ENCODE measurements around the gene MCTP2.

Gene MCTP2

GRCh38 chr15:94243418-94243817, 12.1 kb downstream of the MCTP2 start (continued):
- TF ChIP-seq ZNF26 (tag by site-specific recombination; IDR thresholded peaks at IDR 0.05) = no peak

GRCh38 chr15:94246016-94246415, 14.7 kb downstream of the MCTP2 start:
- Histone ChIP-seq H3K36me3 (ENCODE audit: control insufficient read depth in 2 of 2, insufficient read depth in 1 of 2, low read length in 2 of 2) (peaks cover 0 to 4% of the 10 kb centered on the region in 2 experiments; a peak in 1 of 3 replicates), H3K27ac (ENCODE audit: extremely low read depth, low read depth, low read length) (no peak overlapping the region), H3K9me3 (ENCODE audit: control insufficient read depth, insufficient read depth, low read depth, low read length) (no peaks in the 10 kb centered on the region), H3K4me1 (ENCODE audit: control insufficient read depth, insufficient read depth, low read length) (no peaks in the 10 kb centered on the region), H3K4me3 (ENCODE audit: low read depth, low read length) (no peak overlapping the region)
- POLR2A ChIA-PET = no interaction called here
- CTCF ChIA-PET = interaction anchor here (0.6 to 1.5 kb wide), 3 partner anchors 11 to 24 kb away, joined by 3 to 4 read pairs (median 3); no protein-coding TSS in a partner anchor
- TF ChIP-seq ZNF488 (tag by site-specific recombination; IDR thresholded peaks at IDR 0.05) = no peak

- H3K27ac ChIP-seq (ENCODE audit: extremely low read depth, low read depth, low read length) = no peak overlapping the region
- no peaks in the 10 kb centered on the region for H3K9me3 ChIP-seq (ENCODE audit: control insufficient read depth, insufficient read depth, low read depth, low read length)
- CTCF ChIA-PET = interaction anchor here (1.0 to 1.4 kb wide), 2 partner anchors 76 to 84 kb away, joined by 3 read pairs; no protein-coding TSS in a partner anchor
- POLR2A ChIA-PET = interaction anchor here (1.3 kb wide), 1 partner anchor 17 kb away, joined by 3 read pairs; the partner anchor contains the start of gene MCTP2
- H3K4me3 ChIP-seq (ENCODE audit: low read depth, low read length) = no peak overlapping the region
- peaks cover 0 to 4% of the 10 kb centered on the region in 2 experiments; a peak in 1 of 3 replicates for H3K36me3 ChIP-seq (ENCODE audit: control insufficient read depth in 2 of 2, insufficient read depth in 1 of 2, low read length in 2 of 2)
- no peak for TF ChIP-seq PRDM2 (tag by site-specific recombination; IDR thresholded peaks at IDR 0.05; ENCODE audit: borderline replicate concordance)
- no peak for TF ChIP-seq ZNF560 (tag by site-specific recombination; IDR thresholded peaks at IDR 0.05; ENCODE audit: borderline replicate concordance)
- no peak for TF ChIP-seq ZNF426 (tag by site-specific recombination; IDR thresholded peaks at IDR 0.05)
- TF ChIP-seq ZNF48 (tag by site-specific recombination; IDR thresholded peaks at IDR 0.05) = no peak
- no peak for TF ChIP-seq ZNF239 (tag by site-specific recombination; IDR thresholded peaks at IDR 0.05)
- TF ChIP-seq TRIM28 (IDR thresholded peaks at IDR 0.05; ENCODE audit: borderline replicate concordance, low read length) = no peak
- no peak for TF ChIP-seq ZNF112 (tag by site-specific recombination; IDR thresholded peaks at IDR 0.05)
- no peak for TF ChIP-seq EGR2 (tag by site-specific recombination; IDR thresholded peaks at IDR 0.05; ENCODE audit: low read depth)
- no peak for TF ChIP-seq ZBTB1 (tag by site-specific recombination; IDR thresholded peaks at IDR 0.05)
- H3K4me1 ChIP-seq (ENCODE audit: control insufficient read depth, insufficient read depth, low read length) = no peaks in the 10 kb centered on the region
Measured at GRCh38 chr15:94247789-94248638, 16.7 kb downstream of the MCTP2 start.
